Cardiac fibroblast (primary cell): ENCODE measurements around the gene CNNM1.

ENCODE experiments used
- DNase-seq, 2 donors: peaks; one replicate each; pipeline versions ENCODE4 v3.0.0 to v3.0.0-alpha.2; 2010; ENCODE audit warnings: low read depth in 2 of 2
- H3K4me3 ChIP-seq, 2 donors: replicated peaks in 1 of 2; 1 replicate in 1 of 2; 2 replicates in 1 of 2; pipeline ENCODE4 v1.5.1; 2011; ENCODE audit warnings: low read depth in 2 of 2, low read length in 2 of 2, mild to moderate bottlenecking in 2 of 2, moderate library complexity in 1 of 2
- CTCF ChIP-seq: IDR thresholded peaks from one replicate; pipeline ENCODE4 v1.5.1; 2011; ENCODE audit warnings: low read depth, mild to moderate bottlenecking, low read length, inconsistent platforms

The CNNM1 gene

GRCh38 chr10:99330347-99330924 is 1.3 kb downstream of the CNNM1 start:
- no peak for DNase-seq
- TF ChIP-seq CTCF = no peak
- H3K4me3 ChIP-seq = no peak overlapping the region

- peak; percentile 12 to 21 for DNase-seq
- no peak for TF ChIP-seq CTCF
- no peak overlapping the region for H3K4me3 ChIP-seq
These were observed 2.1 kb downstream of the CNNM1 start for GRCh38 chr10:99331207-99331803.

- no peak overlapping the region for H3K4me3 ChIP-seq
- TF ChIP-seq CTCF = no peak
- no peak for DNase-seq
These were observed 8.2 kb downstream of the CNNM1 start for GRCh38 chr10:99337311-99337811.

GRCh38 chr10:99337901-99338300 is 8.7 kb downstream of the CNNM1 start:
- DNase-seq = no peak
- TF ChIP-seq CTCF = no peak

GRCh38 chr10:99339077-99339476 is 9.9 kb downstream of the CNNM1 start:
- peak in 1 of 2 donors; percentile 7 for DNase-seq
- H3K4me3 ChIP-seq = no peak overlapping the region
- no peak for TF ChIP-seq CTCF

More at GRCh38 chr10:99337901-99338300, 8.7 kb downstream of the CNNM1 start:
- H3K4me3 ChIP-seq = no peak overlapping the region

GRCh38 chr10:99339563-99340047 is 10.4 kb downstream of the CNNM1 start:
- DNase-seq = no peak
- no peak overlapping the region for H3K4me3 ChIP-seq
- no peak for TF ChIP-seq CTCF
